ENCODE measurements around the gene RREB1.

RREB1 gene

DNA sequence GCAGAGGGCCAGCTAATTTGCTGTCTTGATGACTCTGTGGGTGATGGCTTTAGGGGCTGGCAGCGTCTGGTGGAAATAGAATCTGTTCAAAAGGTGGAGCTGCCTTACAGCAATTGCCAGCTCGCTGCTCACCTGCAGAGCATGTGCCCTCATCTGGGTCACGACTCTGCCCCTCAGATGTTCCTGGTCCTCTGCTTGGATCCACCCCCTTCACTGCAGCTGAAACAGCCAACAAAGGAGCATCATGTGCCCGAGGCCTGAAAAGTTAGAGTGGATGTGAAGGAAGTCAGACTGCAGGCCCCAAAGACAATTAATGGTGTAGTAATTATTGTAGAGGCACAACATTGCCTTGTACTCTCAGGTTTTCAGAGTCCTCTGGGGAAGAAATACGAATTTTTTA, 19.9 kb downstream of the RREB1 start:
- no peak for DNase-seq

DNA sequence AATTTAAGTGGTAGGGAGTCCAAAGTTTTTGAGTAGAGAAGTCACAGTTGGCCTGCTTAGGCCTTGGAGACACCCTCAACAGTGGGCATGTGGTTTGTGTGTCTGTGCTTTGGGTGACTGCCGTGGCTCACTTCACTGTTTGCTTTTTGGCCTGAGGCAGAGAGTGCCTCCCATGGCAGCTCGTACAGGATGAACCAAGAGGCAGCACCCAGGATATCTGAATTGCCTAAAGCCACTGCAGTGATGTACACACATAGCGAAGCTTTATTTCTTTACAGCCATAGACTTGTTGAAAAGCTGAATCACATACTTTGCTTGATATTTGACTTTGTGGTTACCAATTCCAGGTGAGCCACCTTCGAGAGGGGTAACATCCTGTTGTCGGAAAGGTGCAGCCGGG, 21.6 kb downstream of the RREB1 start:
- no peak for DNase-seq

DNA sequence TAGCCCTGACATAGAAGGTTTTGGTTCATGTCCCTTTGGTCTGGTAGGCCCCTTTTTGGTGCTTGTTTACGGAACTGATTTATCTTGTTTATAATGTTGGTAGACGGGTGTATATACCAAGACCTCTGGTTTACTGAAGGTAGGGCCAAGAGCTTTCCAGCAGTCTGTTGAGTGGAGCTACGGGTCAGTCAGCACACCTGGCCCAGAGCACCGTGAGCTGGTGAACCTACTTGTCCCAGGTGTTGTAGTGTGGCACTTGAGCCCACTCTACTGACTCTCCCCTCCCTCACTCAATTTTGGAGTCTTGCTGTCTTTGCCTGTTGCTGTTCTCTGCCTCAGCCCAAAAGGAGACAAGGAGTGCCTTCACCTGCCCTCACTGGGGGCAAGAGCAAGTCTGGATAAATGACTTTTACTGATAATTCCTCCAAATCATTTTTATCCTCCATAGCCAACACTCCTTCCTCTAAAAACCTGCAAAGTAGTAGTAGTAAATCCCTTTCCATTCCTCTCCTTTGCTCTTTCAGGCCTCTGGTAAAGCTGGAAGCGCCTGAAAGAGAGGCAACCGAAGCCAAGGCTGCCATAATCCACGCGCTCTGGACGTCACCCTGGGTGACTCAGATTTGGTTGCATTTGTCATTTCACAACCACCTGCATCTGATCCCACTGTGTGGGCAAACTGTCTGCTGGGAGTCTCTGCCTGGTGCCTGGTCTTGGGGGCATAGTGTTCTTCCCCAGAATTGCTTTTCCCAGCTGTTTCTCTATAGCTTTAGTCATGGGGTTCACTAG, 22.2 kb downstream of the RREB1 start:
- no peak for DNase-seq

DNA sequence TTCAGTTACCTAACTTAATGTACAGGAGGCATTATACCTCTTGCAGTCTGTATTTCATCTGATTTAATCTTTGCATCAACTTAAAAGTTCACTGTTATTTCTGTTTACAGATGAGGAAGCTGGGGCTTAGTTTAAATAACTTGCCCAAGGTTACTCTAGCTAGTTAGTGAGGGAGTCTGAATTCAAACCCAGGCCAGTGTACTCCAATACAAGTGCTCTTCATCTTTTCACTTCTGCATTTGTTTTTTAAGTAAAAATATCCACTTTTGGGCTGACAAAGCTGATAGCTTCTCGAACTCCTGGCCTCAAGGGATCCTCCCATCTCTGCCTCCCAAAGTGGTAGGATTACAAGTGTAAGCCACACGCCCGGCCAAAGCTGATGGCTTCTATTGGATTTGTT, 23.6 kb downstream of the RREB1 start:
- no peak for DNase-seq

DNA sequence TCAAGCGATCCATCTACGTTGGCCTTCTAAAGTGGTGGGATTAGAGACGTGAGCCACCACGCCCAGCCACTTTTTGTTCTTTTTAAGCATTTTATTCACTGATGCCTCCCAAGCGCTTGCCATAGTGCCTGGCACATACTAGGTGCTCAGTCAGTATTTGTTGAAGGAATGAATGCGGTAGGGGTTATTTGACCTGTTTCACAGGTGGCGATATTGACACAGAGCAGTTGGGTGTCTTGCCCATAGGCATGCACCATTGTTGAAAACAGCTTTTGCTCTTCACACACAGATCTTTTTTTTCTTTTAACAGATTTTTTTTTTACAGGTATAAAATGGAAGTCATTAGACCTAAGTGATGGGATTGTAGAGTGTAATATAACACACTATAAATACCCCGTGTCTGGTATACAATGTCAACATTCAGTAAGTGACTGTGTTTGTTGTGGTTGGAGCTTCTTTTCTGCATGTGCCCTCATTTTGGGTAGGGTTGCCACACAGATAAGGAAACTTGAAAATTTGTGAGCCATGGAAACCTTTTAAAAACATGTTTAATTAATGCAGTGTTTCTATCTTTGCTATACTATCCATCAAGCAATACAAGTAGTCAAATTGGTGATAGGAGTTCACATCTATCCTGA, 24.8 kb downstream of the RREB1 start:
- no peak for DNase-seq

DNA sequence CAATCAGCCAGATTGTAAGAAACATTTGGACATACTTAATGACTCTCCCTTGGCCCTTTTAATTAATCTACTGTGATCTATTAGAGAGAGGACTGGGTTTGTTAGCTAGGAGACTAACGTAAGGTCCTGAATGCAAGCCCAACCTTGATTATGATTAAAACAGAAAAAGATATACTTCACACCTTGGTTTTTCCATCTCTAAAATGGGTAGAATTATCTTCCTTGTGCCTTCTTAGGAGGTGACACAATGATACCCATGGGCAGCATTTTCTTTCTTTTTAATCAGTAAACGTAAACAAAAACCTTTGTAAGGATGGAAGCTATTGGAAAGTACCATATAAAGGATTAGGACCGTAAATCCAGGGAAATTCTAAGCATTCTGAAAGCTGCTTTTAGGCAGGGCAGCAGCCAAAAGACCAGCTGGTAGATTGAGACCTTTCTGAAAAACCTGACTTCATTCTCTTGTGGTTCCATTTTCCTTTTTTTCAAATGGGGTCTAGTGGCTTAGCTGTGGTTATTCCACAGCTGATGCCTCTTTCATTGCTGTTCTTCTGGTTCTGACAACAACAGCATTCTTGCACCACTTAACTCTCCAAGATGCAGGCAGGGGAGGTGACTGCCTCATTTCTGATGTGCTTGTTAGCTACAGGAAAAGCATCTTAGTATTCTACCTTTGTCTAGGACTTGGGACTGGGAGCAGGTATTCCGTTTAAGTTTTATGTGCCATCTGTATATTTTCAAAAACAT, 27.4 kb downstream of the RREB1 start:
- DNase-seq: no peak

DNA sequence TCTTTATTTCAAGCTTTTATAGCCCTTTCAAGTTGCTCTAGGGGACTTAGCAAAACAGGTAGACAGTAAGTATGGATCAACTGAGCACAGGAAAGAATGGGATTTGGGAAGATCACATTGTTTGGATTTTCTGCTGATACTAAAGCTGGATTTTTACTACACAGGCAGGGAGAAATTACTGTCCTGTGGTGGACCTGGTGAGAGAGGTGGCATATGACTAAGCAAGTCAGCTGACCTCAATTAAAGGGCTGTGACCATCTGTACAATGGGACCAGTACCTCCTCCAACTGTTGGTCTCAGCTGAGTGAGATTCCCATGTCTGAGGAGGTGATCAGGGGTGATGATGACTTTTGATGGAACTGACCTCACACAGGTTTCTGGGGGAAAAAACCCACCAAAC, 28.0 kb downstream of the RREB1 start:
- DNase-seq: no peak

DNA sequence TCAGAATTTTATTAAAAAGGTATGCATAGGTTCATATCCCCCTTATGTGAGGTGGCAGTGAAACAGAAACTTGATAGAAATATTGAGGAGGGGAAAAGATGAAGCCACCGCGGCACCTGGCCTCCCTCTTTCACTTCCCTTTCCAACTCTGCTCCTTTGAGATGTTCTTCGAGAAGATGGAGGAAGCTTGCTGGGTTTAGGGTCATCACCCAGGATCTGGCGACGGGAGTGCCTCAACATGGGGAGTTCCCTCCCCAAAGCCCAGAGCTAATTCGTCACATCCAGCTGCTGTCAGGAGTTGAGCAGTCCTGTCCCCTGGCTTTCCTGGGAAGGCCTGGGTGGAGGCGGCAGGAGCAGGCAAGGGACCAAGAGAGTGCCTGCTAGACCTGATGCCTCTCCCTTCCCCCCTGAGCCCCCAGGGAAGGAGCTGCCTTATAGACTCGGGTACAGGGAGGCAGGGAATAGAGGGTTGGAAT, 29.1 kb downstream of the RREB1 start:
- no peak for DNase-seq

DNA sequence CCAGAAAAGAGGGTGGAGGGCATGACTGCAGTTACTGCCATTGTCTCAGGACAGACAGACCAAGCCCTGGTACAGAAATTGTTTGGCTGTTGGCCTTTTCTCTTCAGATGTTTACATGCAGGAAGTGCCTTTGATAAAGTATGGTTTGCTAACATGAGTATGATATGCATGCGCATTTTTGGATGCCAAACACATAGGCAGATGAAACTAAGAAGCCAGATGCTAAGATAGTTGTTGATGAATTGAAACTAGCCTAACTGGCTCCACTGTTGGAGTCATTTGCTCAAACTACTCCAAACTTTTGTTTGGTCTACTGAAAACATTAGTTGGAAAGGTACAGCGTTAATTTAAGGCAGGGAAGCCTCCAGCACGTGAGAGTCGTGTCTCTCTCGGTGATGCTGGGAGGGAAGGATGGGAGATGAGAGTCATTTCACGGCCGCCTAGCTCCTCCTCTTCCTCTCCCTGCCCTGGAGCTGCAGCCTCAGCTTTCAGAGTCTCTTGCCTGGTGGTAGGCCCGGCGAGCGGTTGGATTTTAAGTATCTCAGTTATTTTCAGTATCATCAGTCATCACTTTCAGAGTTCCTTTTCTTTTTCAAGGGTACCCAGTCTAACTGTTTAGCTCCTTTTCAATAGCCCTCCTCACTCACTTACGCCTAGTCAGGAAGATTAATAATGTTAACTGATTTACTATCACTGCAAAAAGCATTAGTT, 29.7 kb downstream of the RREB1 start:
- DNase-seq: peak; percentile 23 to 78 (median 48)

DNA sequence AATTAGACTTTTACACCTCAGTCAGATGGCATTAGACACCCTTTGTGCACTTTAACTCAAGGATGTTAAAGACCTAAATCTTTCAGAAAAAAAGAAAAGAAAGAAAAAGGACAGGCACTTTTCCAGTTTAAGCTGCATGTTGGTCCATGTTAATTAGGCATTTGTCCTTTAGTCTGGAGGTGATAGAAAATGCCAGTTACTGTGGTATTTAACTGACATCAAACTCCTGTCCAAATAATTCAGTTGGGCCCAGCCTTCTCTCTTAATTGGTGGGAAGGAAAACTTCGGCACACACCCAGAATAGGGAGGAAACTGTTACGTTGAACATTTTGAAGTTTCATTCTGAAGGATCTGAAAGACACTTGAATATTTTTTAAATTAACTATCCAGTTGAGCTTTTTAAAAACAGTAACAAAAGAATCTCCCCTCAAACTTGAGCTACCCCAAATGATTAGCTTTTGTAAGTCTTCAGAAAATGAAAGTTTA, 30.3 kb downstream of the RREB1 start:
- no peak for DNase-seq

DNA sequence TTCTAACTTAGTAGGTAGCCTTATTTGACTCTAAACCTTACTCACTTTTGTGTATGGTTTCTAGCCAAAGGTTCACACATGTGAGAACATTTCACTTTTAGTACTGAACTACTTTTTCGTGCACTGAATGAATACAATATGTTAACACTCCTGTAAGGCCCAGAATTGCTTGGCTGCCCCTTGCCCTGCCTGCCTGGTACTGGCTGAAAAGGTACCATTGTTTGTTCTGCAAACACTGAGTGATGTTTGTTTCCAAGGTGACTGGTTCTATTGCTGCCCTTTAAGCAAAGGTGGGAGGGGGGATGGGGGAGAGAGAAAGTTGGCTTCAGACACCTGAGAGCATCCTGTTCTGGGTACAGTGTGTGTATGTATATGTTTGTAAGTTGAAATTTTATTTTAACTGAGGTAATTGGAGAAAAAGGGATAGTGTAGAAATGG, 31.2 kb downstream of the RREB1 start:
- peak in 2 of 5 donors; percentile 18 to 27 for DNase-seq

DNA sequence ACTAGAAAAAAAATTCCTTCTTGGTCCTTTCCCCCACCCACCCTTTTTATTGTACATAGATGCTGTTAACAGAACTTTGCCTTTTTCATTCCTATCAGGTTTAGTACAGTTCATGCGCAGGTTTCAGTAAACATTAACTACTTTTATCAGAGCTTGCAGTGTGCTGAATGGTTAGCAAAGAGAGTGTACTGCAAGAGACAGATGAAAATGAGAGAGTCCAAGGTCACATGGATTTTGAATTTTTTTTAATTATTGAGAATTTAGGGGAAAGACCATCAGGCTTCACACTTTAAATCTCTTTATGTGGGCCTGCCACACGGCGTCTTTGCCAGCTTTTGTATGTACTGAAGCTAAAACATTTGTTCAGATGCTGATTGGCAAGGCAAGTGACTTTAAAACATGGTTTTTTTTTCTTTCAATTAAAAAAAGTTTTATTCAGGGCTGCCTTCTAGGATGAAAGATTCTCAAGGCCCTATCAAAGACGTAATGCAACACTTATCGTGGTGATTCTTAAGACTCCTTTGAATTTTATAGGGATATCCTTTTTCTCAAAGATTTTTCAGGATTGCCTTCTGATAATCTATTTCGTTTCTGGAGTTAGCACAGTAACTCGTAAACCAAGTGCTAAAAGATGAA, 32.2 kb downstream of the RREB1 start:
- DNase-seq: no peak

DNA sequence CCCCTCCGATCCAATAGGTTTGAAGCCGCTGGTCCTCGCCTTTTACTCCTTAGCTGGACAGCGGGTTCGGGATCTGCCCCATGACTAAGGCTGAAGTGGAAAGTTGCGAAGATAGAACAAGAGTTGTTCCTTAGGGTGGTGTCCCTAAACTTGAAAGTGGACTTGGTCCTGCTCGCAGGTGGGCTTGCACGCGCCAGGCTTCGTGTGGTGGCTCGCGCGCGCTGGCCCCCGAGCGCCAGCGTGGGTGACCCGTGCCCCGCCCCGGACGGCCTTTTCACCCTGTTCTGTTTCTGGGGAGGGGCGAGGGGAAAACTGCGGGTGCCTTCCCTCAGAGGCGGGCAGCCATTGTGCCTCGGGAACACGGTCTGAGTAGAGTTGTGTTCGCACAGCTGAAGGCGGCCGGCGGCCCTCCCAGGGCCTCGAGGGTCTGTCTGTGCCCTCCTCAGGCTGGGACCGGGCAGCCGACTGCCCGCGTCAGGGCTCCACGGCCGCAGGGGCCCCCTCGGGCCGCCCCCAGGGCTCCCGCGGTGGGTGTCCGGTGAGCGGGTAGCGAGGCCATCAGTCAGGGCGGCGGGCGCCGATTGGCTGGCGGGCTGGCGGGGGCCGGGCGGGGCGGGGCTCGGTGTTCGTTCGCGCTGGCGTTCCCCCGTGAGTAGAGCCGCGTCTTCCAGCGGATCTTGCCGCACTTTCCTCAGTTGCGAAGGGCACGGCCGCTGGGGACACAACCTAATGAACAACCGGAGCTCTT, 33.0 kb downstream of the RREB1 start:
- peak; percentile 61 to 76 (median 65) for DNase-seq

DNA sequence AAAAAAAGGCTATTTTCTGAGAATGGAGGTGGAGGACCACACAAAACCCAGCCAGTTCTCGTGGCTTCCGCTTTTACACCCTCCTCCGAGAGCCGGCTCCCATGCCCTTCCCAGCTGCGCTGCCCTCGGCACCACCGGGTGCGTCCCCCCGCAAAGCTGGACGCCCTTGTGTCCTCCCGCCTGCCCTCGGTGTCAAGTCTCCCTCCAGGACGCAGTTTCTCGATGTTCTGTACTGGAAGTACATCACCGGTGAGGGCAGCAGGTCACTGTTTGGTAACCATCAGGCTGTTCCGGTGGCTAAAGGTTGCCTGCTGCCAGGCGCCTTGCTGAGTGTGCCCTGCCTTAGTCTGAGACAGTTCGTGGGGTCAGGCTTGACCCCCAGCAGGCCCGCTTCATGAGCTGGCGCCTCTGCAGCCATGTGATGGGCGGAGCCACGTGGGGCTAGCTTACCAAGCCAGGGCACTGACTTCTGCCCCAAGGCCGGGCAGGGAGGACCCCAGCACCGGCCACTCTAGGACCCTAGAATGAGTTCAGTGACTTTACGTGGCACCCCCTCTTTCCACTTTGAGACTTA, 34.6 kb downstream of the RREB1 start:
- no peak for DNase-seq

DNA sequence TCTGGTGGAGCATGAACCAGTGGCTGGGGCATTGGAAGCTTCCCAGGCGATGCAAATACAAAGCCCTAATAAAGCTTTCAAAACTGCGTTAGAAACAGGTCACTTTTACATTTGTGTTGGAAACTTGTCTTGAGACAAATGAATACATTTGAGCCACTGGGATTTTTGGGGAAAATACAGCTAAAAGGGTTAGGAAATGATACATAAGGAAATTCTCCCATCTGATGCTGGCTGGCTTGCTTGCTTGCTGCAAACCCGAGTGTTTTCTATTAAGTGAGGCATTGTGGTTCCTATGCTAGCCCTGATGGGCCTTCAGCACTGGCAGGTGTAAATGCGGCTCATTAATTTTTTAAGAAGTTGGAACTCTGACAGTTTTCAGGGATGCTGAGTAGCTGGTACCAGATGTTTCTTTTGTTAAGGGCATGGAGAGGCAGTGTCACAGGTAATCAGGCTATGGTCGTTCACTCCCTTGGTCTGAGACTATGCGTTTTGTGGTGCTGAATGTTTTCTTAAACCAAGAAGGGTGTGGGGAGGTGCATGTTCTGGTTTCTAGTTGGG, 35.2 kb downstream of the RREB1 start:
- no peak for DNase-seq

DNA sequence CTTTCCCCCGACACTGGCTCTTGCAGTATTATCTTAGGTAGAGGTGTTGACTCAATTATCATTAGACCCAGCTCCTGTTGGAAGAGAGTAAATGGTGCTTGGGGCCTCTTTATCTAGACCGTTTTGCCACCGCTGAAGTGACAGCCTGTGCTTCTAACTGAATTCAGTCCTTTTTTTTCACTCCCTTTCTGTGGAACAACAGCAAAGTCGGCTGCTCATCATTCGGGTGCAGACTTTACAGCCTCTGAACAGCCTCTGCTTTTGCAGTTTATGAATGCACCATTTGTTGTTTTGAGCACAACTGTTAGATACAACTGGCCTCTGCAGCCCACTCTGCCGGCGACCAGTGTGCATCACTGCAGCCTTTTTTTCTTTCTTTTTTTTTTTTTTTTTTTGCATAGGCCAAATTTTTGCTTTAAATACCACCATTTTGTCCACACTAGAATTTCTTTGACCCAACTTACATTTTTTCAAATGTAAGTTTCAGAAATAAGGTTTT, 35.8 kb downstream of the RREB1 start:
- DNase-seq: no peak

DNA sequence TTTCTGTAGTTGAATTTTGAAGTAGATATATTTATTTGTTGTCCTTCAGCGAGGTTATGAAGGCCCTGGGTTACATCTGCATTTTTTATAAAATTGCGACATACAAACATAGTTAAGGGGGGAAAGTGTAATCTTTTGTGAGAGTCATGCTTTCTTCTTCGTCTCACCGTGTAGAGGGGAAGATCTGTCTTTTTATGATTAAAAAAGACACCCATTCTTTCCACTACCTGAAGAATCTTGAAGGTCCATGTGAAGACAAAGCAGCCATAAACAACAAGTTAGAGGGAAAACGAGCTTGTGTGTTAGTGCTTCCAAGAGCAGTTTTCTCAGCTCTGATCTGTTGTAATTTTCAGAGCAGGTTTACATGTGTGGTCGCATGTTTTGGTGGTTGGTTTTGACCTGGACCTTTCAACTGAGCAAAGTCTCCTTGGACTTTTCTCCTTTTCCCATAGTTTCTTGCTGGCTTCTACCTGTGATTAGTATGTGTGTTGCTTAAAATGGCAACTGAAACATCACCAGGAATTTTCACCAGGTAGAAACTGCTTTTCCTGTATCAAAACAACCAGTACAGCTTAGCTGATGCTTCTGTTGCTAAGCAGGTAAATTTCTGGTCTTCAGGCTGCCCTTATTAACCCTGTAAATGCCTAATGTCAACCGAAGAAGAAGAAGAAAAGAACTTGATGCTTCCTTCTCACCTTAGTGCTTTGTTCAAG, 37.3 kb downstream of the RREB1 start:
- no peak for DNase-seq

DNA sequence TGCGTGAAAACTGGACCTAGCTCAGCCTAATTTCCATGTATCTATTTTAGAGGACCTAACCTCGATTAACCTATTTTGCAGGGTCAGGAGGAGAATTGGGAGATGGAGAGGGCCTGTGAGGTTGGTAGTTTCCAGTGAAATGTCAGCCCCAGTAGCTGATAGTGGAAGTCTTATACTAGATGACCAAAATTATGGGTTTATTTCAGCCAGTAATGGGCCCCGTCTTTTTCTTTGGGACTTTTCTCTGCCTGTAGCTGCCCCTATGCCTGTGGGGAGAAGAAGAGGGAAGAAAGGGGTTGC, 37.8 kb downstream of the RREB1 start:
- no peak for DNase-seq

DNA sequence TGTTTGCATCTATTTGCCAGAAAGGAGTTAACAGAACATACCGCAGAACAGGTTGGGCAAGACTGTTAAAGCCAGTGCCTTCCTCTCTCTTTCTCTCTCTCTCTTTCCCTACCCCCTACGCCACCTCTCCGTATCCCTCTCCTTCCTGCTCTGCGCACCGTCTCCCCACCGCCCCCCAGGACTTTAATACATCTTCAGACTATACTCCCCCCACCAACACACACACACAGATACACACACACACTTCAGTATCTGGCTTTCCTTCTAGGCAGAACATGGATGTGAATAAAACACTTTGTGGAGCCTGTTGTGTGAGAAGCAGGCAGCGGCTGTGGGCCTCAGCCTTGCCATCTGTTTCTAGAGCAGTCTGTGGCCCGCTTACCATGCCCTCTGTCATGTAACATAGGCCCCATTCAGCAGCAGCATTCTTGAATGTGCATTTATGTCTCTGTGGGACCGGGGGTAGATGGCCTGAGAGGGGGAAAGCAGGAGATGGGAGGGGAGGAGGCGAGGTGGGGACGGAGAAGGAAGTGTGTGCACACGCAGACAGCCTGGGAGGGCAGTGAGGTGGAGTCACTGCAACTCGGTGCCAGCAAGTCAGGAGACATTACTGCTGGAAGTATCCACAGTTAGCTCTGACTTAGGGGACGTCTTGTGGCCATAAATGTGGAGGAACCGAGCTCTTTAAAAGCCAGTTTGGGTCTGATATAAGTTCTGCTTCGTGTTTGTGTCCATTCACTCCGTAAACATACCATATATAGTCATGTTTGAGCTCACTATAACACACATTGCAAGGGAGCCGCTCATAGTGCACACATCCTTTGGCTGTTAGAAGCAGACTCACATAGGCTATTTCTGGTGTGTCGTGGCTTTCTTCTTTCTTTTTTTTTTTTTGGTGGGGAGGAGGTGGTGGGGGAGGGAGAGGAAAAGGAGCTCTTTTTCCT, 38.4 kb downstream of the RREB1 start:
- DNase-seq: peak in 1 of 5 donors; percentile 33
